ENCODE results near the gene ZNF536.

Gene ZNF536

DNA sequence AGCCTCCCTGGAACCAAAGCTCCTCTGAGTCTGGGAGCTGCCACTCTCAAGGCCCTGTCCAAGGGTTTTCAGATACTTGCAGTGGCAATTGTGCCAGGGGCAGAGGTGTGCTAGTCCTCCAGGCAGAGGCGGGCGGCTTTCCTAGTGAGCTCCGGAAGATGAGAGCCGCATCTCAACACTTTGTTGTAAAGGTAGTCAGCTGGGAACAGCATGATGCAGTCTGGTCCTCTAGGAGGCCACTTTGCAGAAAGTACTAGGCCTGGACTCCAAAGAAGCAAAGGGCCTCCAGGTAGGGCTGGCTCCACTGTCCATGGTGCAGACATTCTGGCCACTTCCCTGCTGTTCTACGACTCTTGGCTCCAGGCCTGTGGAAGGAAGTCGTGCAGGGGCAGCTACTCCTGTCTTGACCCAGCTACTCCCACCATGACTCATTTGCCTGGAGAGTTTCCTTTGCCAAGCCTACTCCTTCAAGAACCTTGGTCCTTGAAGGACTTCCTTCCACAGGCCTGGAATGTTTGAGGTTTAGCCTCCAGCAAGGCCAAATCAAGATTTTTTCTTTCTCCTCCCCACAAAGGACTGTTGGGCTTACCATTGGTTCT lies 9.9 kb upstream of the ZNF536 start:
- no peak for FAIRE-seq
- no peak for DNase-seq (ENCODE audit: low spot score)

DNA sequence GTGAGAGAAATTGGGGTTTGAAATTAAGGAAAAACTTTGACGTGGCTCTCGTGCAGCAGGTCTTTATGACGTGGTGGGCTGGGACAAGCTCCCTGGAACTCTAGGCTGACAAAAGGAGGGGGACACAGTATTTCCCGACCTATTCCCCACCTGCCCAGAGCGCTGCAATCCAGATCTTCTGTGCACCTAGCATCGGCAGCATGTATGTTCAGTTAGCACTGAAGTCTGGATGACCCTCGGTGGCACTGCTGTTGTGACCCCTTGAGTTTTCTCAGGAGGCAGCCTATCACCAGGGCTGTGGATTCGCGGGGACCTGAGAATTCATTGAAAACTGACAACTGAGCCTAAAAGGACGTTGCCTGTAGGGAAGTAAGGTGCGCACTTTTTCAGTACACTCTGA lies 9.1 kb upstream of the ZNF536 start:
- no peak for DNase-seq (ENCODE audit: low spot score)
- FAIRE-seq, result no peak

DNA sequence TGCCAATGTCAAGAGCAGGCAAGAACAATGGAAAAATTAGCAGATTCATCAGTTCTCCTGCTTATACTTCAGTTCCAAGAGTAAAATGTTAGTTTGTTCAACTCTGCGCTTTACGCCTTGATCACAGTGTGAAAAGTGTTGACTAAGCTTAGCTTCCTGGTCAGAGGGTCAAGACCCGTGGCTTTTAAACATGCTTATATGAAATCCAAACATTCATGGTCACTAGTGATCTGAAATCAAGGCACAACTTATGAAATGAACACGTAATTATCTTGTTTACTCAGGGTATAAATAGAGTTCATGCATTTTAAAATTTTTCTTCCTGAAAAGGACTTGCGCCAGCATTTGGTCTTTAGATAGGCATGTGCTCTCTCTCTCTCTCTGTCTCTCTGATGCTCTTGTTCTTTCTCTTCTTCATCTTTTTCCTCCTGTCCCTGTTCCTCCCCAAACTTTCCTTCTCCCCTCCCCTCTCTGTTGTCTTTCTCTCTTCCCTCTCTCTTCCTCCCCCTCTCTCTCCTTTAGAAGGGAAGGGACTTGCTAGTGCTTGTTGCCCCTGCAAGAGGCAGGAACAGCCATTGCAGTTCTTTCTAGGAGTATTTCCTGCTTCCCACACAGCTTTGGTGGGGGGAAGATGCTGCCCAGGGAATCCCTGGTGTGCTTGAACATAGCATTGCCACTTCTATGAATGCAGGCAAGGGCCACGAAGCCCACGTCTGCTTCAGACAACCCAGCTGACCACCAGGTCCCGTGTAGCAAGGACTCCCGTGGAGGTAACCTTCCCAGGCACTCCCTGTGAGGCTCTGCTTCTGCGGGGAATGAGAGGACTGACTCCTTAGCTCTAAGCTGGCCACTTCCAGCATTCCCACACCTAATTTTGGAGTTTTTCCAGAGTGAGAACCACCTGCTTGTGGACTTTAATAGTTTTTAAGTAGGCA lies 7.1 kb upstream of the ZNF536 start:
- FAIRE-seq (no peak), DNase-seq (ENCODE audit: low spot score) (no peak)

DNA sequence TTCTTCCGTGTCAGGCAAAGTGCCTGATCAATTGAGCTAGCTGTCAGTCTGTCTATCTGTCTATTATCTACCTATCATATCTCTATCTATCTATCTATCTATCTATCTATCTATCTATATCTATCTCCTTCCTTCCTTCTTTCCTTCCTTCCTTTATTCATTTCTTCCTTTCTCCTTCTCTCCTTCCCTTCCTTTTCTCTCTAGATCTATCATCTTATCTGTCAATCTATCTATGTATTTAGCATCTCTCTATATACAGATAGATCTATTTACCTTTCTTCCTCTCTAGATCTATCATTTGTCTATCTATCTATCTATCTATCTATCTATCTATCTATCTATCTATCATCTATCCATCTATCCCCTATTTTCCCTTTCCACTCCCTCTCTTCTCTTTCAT lies 5.9 kb upstream of the ZNF536 start:
- DNase-seq (ENCODE audit: low spot score) (no peak), FAIRE-seq (no peak)

DNA sequence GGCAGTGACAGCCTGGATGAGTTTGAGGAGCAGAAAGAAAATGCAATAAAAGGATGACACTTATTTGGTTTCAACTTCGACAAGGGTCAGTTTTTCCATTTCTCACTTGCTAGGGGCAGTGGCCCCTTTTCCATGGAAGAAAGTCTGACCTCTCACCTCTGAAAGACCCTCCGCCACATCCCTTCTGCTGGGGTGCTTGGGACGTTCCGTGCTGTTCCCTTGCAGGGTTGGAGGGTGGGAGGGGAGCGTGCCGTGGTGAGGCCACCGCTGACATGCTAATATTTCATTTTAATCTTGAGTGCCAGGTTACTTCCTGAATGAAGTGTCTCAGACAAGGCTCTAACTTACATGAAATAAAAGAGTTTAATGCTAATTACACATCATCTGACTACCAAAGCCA lies 5.2 kb upstream of the ZNF536 start:
- no peak for DNase-seq (ENCODE audit: low spot score)
- FAIRE-seq, result no peak

DNA sequence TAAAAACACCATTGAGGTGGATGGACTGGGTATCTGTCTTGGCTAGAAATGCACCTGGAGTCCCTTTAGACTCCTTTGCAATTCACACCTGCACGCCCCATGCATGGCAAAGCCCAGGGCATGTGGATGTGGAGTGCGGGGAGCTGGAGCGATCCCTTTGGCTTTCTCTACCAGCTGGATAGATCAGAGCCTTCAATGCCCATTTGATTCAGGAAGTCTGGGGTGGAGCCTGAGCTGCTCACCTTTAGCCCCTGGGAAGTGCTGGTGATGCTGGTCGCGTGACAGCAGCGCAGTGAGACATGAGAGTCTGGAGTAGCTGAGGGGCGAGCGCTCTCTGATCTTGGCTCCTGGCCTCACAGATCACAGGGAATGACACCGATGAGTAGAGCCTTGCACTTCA lies 4.8 kb upstream of the ZNF536 start:
- no peak for FAIRE-seq
- DNase-seq (ENCODE audit: low spot score), result no peak

DNA sequence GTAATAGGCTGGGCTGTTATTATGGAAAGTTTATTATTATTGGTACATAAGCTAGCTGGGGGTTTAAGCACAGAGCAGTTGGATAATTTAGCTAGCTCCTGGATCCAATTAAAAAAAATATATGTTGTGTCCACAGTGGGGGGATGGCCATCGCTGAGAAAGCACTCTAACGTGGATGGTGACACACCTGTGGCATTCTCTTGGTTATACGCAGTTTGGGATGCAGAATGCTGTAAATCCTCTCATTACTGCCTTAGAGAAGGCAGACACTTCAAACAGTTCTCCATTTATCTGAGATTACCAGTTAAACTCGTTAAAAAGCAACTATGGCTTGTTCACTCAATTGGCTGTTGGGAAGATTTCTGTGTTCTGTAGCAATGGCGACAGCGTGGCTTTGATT lies 2.4 kb upstream of the ZNF536 start:
- FAIRE-seq, result no peak
- DNase-seq (ENCODE audit: low spot score), result no peak

DNA sequence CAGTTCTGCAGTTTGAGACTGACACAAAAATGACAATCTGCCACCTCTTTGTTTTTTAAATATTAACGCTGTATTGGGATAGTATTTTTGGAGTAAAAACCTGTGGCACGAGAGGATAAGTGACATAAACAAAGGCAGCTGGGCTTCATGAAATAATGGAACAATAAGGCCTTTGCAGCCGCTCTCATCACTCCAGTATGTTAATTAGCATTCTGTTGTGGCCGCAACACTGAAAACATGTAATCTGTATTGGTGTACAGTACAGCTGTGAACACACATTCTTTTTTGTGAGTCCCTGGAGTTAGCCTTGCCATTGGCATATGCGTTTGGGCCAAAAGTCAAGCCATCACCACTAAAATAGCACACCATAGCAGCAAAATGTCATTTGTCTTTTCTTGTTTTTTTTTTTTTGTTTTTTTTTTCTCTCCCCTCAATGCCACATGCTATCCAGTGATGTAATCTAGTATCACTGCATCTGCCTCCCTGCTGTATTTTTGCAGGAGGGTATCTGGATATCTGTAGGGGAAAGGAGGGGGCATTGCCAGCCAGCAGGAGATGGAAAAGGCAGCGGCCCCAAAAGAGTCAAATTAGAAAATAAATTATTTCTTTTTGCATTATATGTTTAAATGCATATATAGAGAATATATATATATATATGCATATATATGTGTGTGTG lies 885 bp upstream of the ZNF536 start:
- FAIRE-seq, result no peak
- no peak for DNase-seq (ENCODE audit: low spot score)

DNA sequence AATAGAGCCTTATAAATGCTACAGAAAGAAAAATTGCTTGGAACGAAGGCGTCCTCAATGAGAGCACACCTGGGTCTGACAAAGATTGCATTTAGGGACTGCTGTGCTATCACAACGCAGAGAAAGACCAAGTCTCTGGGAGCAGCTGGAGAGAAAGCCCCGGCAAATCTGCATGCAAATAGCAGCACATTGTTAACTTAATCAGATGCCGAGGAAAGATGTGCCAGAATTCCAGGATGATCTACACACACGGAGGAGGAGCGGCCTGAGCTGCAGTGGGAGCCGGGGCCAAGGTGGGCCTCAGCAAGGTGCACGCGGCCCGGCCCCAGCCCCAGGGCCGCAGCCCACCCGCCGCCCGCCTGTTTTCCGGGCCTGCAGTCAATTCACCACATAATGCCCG lies 1.4 kb downstream of the ZNF536 start:
- DNase-seq (ENCODE audit: low spot score), result no peak
- FAIRE-seq, result no peak

DNA sequence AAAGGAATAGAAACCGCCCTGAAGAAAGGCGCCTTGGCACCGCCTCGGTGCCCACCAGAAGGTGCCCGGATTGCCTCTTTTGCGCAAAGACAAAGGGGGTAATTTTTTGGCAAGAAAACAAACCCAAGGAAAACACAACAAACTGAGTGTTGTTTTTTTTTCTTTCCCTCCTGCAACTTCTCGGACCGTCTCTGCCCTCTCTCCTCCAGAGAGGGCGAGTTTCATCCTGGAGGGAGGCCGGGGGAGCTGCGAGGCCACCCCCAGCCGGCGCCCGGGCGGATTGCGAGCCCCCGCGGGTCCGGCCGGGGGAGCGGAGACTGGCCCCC lies 2.3 kb downstream of the ZNF536 start:
- FAIRE-seq (no peak), DNase-seq (ENCODE audit: low spot score) (no peak)

DNA sequence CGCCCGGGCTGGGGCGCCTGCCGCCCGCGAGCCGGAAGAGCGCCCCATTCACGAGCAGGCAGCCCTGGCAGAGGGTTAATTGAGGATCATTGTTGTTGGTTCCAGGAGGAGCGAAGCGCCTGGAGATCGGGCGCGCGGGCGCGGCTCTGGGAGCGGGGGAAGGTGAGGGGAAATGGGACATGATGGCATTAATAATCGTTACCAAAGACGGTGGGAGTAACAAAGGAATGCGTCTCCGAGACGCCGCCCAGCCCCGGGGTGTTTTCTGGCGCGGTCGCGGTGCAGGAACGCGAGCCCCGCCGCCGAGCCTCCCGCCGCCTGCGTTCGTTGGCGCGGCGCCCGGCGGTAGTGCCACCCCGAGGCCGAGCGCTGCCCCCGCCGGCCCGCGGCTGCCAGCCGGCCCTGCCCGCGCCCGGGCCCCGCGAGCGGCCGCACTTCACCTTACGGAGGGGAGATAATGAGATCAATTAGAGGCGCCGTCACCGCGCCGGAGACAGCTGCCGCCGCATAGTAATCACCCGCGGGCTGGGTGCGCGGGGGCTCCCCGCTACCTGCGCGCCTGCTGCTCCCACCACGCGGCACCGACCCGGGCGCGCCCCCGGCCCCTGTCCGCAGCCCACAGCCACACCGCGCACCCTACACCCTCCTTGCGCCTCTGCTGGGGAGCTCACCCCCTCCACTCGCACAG lies 2.8 kb downstream of the ZNF536 start:
- FAIRE-seq, result no peak
- DNase-seq (ENCODE audit: low spot score), result no peak

DNA sequence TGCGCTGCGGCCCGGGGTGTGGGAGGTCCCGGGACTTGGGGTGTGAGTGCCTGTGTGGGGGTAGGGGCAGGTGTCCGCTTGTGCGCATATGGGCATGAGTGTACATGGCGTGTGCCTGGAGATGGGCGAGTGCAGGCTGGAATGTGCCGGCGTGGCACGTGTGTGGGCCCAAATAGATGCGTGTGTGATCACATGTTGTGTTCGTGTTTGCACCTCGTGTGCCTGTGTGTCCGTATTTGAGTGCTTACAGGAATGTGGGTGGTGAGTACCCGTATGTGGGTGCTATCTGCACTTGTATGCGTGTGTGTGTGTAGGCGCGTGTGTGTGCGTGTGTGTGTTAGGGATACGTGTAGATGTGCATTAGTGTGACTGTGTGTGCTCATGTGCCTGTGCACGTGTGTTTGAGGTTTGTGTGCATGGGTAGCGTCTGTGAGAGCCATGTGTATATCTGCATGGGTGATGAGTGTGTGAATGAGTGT lies 3.4 kb downstream of the ZNF536 start:
- no peak for FAIRE-seq

DNA sequence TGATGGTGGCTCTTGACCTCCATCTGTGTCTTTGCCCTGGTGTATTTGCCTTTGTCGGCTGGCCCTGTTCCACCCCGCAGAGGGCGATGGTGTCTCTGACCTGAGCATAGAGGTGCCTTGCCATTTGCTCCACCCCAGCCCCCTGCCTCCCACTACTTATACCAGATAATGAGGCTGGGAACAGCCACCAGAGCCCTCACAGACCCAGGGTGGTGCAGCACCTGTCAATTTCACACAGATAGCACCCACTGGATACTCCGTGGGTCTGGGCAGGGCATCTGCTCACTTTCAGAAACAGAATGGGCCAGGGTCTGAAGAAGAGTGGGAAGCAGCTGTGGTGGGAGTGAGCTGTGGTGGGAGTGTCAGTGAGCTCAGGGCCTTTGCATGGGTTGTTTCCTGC lies 4.1 kb downstream of the ZNF536 start:
- FAIRE-seq (no peak), DNase-seq (ENCODE audit: low spot score) (no peak)

More for the DNA sequence above, 3.4 kb downstream of the ZNF536 start:
- DNase-seq (ENCODE audit: low spot score), result no peak

DNA sequence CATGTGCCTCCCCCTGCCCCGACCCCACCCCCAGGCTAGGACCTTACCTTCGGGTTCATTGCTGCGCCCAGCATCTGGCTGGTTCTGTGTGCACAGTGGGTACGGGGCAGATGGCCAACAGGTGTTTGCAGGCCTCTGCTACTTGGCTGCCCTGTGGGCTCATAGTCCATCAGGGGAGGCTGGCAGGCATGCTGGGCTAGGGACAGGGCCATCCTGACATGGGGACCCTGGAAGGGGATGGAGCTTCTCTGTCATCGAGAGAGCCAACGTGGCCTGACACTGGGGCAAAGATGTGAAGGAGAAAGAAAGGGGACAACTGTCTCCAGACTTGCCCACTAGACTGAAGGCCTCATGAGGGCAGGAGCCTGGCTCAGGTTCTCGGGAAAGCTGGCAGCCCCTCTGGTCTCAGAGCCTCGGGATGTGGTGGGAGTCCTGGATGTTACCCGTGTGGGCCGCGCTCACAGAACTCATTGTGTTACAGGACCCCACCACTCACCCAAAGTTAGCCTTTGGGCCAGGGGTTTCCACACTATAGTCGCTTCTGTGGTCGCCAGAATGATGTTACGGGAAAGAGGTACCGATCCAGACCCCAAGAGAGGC lies 4.7 kb downstream of the ZNF536 start:
- DNase-seq (ENCODE audit: low spot score), result no peak
- FAIRE-seq, result no peak

DNA sequence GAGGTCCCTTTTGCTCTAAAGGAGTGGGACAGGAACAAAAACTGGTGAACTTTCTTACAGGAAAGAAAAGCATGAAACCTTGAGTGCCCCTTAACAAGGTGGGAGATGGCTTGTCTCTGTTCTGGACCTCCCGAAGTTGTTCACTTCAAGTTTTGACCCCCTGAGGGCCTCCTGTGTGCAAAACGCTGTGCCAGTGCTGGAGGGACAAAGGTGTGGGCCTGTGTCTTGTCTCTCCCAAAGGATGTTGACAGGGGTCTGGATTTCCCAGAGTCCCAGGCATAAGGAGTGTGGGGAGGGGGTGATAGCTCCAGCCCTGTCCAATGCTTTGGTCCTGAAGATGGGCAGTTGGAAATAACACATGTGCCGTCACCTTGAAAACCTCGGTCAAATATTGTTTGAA lies 6.5 kb downstream of the ZNF536 start:
- no peak for DNase-seq (ENCODE audit: low spot score)
- no peak for FAIRE-seq

DNA sequence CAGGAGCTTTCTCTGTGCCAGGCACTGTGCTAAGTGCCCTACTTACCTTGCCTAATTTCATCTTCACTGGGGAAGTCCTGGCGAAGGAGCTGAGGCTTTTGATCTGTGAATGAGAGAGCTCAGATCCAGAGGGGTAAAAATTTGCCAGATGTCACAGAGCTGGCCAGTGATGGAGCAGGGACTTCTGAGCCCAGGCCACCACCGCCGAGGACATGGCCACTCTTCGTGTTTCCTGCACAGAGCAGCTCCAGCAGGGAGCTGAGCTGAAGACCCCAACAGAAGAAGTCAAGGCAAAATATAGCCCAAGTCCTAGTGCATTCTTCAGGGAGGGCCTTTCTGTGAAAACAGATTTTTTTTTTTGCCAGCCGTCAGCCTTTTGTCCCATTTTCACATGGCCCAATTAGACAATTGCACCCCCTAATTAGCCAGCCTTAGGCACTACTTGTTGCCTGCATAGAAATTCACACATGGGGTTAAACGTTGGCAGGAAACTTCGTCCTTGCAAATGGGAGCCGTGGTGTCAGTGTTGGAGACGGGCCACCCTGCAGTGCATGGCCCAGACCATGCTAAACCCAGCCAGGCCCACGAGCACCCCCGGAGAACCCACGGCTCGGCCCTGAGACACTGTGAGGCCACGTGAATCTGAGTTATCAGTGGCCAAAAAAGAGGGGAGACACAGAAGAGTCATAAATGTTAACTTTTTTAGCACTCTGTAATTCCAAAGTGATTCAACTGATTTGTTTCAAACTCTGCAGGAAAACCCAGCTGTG lies 7.8 kb downstream of the ZNF536 start:
- DNase-seq (ENCODE audit: low spot score), result no peak
- no peak for FAIRE-seq

DNA sequence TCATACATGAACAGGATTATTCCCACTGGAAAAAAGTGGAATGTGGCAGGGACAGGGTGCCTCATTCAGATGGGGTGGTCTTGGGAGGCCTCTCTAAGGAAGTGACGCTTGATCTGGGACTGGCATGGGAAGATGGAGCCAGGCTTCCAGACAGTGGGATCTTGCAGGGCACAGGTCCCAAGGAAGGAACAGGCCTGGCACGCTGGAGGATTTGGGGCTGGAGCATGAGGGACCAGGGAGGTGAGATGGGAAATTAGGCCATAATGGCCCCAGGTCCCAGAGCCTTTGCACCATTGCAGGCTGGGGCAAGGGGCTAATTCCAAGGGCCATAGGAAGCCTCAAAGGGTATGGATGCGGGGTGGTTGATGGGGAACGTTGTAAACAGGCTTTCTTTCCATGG lies 9.2 kb downstream of the ZNF536 start:
- no peak for DNase-seq (ENCODE audit: low spot score)
- no peak for FAIRE-seq

DNA sequence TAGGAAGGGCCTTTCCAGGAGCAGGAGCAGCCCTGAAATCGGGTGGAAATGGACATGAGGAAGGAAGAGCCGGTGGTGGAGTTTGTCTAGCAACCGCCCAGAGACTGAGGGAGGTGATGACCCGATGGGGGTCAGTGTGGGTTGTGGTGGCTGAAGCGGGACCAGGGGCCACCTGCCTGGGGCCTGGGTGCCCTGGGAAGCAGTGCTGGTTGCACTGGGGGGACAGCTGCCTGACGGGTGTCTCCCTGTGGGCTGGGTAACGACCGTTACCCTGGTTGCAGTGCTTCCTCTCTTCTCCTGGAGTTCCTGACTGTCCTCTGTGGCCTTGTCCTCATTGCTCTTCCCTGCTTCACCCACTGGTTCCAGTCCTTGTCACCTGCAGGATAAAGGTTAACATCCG lies 13.0 kb downstream of the ZNF536 start:
- no peak for FAIRE-seq
- no peak for DNase-seq (ENCODE audit: low spot score)

DNA sequence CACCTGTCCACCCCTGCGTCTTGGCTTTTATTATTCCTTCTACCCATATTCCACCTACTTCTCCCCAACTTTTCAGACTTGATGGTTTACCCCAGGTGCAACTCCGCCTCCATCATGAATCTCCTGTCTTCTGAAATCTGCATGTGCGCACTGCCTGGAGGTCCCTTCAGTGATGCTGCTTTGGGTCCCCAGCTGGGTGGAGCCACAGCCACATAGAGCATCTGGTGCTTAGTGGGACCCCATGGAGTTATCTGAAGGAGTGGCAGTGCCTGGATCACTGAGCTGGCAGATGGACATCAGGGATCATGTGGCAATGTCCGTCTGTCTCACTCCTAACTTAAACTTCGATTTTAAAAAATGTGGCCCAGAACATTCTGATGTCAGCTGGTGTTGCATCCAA lies 13.5 kb downstream of the ZNF536 start:
- DNase-seq (ENCODE audit: low spot score) (no peak), FAIRE-seq (no peak)

DNA sequence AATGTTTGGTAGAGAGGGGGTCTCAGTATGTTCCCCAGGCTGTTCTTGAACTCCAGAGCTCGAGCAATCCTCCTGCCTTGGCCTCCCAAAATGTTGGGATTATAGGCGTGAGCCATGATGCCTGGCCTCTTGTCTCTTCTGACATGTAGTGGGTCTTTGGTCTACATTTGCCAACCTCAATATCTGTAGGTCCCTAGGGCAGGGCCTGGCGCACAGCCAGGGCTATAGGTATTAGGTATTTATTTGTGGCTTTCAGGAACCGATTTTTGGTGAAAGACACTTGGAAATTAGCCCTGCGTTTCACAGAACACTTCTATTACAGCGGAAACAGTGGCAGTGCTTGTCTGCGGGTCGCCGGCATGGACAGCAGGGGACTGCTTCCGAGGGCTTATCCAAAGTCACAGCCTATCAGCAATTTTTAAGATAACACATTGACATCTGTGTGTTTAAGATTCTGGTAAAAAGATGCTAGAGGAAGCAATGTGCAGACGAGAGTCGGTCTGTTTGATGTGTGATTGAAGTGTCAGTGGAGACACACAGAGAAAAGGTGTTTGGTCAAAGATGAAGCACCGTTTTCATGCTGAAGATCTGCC lies 14.5 kb downstream of the ZNF536 start:
- FAIRE-seq (no peak), DNase-seq (ENCODE audit: low spot score) (no peak)

All from RCC 7860 (cell line).